HEK293 (cell line): Measurements from ENCODE around the gene MAP1LC3A.

Source experiments
- ZNF140 ChIP-seq: fragments of 450-650 bp; formaldehyde crosslinking; IDR thresholded peaks from 2 replicates; pipeline ENCODE4 v1.5.1; 2016; ENCODE audit warnings: missing biosample characterization, missing genetic modification characterization
- ZNF221 ChIP-seq: fragments of 450-650 bp; formaldehyde crosslinking; IDR thresholded peaks from 2 replicates; pipeline ENCODE4 v1.5.1; 2017; ENCODE audit warnings: missing biosample characterization, missing genetic modification characterization, borderline replicate concordance

DNA sequence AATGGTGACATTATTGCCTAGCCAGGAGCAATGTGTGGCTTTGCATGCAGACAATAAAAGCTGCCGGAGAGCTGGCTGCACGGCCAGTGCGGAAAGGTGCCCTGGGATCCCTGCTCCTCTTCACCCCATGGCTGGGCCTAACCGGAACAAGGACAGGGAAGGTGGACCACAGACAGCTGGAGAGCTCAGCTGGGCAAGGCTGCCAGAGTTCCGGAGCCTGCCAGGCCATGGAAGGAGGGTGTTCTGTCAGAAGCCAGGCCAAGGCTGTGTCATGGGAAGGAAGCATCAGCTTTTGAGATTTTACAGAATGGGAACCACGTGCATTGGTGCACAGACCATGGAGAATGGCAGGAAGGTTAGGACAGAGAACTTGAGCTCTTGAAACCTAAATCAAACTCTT lies 25.0 kb downstream of the MAP1LC3A start:
- TF ChIP-seq ZNF140 (no peak), ZNF221 (tag by site-specific recombination) (no peak)
